ENCODE results near the gene NAT8L.

Gene NAT8L

DNA sequence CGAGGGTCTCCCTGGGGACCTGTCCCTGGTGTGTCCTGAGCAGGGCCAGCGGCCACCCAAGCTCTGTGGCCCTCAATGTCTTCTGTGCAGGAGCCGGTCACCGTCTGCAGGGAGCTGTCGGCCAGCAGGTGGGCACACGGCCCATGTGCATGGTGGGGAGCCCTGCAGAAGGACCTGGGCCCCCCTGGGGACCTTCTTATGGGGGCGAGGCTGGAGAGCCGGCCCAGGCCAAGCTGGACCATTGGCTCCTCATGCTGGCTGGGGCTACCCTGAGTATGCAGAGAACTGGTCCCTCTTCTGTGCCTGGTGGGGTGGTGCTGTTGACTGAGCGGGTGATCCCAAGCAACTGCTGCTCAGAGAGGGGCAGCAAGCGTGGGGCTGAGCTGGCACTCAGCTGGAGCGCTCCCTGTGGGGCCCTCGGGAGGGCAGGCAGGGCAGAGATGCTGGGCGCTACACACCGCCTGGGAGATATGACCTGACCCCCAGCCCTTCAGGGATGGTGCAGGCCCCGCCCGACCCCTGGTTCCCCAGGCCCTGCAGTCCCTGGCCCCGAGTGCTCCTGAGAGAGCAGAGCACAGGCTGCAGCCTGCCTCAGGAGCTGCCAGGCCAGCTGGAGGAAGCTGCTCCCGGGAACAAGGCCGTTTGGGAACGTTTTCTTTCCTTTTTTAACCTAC is 14.8 kb downstream of the NAT8L start:
- peak in 2 of 58 donors; percentile 28 to 60 for DNase-seq

- no peak for DNase-seq
These were observed 15.5 kb downstream of the NAT8L start for GRCh38 chr4:2074588-2074987.

- no peak for DNase-seq
These were observed 16.3 kb downstream of the NAT8L start for GRCh38 chr4:2075171-2075986.

DNA sequence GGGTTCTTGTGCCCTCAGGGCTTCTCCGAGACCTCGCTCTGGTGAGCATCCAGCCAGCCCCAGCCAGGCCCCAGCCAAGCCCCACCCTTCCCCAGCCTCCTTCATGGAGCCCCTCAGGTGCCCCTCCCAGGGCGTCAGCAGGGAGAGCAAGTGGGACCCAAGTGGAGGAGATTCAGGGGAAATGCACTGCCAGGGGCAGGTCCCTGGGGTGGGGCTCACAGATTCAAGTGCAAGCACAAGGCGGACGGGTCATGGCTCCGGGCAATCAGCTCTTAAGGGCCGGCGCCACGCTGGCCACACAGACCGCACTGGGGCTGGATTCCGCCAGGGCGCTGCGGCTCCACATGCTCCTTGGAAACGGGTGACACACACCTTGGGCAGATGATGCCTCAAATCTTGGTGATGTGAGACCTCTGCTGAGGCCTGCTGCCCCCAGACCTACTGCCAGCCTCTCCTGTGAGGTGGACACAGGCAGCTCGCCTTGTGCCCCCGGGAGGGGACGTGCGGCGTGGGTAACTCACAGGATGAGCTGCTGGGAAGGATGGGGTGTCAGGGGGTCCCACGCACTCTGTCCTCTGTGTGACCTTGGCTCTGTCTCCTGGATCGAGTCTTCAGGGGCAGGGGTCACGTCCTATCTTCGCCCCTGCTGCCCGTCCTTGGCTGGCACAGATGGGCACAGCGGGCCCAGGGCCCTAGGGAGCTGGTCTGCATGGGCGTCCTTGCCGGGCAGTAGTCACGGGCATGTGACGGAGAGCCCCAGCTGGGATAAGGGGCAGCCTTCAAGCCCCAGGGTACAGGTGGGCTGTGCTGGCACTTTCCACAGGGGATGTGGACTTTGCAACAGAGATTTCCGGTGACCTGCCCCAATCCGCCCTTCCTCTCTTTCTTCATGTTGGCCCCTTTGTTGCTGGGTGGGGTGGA is 17.1 kb downstream of the NAT8L start:
- DNase-seq = no peak

GRCh38 chr4:2076908-2077536 is 17.9 kb downstream of the NAT8L start:
- no peak for DNase-seq

DNA sequence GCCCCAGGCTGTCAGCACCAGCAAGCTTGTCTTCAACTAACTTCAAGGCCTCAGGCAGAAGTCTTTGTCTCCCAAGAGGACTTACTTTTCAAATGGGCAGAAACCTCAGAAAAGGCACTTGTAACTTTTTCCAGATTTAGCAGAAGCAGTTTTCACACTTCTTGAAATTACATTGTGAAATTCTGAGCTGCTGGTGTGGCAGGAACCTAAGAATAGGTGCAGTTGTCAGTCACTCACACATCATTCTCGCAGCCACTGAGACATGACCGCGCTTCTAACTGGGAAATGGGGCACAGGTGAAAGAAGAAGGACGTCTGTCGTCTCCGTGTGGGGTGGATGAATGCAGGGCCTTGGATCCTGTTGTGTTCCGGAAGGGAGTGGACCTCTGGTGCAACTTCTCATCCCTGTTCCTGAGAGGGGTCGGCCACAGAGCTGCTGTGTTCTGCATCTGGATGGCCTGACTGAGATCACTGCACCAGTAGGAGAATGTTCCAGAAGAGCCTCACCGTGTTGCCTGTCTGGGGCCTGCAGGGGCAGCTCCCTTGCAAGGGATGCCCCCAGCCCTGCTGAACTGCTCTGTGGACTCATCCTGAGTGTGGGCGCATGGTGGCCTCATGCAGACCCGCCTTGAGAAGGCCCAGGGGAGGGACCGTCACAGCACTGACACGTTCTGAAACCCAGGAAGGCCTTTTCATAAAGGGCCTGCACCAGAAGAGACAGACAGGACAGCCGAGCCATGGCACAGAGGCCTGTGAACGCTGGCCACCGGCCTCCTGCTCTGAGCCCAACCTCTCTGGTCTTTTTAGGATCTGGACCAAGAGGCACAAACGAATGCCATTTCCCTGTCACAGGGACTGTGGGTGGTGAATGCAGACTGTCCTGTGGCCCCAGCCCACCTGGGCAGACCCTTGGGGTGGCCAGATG is 18.7 kb downstream of the NAT8L start:
- DNase-seq = peak in 1 of 58 donors; percentile 36

DNA sequence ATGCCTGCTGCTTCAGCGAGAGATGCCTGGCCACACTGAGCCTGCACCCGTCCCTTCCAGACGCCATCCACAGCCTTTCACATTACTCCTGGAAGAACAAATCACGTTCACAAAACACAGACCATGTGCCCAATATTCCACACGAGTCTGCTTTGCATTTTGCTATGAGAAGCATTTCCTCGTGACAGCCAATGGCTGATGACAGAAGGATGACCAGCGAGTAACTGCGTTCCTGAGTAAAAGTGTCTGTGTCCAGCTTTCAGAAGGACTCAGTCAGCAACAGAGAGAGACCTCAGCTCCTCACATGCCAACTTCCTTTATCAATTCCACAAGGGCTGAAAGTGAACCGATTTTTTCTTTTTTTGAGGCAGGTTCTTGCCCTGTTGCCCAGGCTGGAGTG is 19.5 kb downstream of the NAT8L start:
- DNase-seq = no peak

- DNase-seq = no peak
These were observed 19.9 kb downstream of the NAT8L start for GRCh38 chr4:2079006-2079405.

- no peak for DNase-seq
These were observed 20.8 kb downstream of the NAT8L start for GRCh38 chr4:2079926-2080325.

DNA sequence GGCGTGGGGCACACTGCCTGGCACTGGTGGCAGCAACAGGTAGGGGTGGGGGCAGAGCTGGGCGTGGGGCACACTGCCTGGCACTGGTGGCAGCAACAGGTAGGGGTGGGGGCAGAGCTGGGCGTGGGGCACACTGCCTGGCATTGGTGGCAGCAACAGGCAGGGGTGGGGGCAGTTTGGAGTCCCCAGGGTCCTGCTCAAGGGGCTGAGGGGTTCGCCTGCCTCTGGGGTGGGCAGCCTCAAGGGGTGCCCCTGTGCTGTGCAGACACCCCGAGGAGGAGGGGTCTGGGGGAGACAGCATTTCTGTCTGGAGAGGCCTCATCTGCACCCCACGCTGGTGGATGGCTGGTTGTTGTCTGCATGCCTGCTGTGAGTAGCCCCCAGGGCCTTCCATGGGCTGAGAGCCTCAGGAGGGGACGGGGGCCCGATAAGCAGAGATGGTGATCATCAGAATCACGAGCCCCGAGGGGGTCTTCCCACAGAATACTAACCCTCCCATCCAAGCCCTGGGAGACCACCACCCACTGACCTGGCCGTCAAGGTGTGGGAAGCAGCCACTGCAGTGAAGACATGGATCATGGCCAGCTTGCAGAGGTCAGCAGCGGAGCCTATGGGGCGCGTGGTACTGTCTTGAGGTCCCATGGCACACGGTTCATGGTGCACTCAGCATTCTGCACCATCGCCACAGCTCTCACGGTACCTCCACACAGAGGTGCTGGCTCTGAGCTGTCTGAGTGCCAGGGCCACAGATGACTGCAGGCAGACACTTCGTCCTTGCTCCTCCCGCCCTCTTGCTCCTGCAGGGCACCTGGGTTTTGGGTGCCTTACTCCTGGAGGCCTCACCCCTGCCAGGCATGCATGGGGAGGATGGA is 21.5 kb downstream of the NAT8L start:
- DNase-seq = no peak

- DNase-seq = no peak
These were observed 22.4 kb downstream of the NAT8L start for GRCh38 chr4:2081540-2081939.

GRCh38 chr4:2082118-2082517 is 23.0 kb downstream of the NAT8L start:
- DNase-seq = no peak

GRCh38 chr4:2082627-2083026 is 23.5 kb downstream of the NAT8L start:
- no peak for DNase-seq

- DNase-seq = no peak
These were observed 24.1 kb downstream of the NAT8L start for GRCh38 chr4:2083116-2083825.

DNA sequence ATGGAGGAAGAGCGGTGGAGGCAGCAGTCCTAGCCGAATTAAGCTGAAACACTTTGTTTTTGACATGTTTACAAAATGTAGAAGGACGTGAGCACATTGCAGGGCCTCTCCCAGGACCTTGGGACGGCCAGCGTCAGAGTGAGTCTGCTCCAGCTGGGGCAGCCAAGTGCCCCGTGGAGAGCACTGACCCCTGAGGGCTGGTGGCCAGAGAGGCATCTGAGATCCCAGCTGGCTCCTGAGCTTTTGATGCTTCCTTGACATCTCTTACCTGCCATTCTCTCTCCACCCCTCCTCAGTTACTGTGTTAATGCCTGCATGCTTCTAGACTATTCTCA is 24.7 kb downstream of the NAT8L start:
- DNase-seq = no peak

GRCh38 chr4:2084316-2084715 is 25.2 kb downstream of the NAT8L start:
- DNase-seq = no peak

DNA sequence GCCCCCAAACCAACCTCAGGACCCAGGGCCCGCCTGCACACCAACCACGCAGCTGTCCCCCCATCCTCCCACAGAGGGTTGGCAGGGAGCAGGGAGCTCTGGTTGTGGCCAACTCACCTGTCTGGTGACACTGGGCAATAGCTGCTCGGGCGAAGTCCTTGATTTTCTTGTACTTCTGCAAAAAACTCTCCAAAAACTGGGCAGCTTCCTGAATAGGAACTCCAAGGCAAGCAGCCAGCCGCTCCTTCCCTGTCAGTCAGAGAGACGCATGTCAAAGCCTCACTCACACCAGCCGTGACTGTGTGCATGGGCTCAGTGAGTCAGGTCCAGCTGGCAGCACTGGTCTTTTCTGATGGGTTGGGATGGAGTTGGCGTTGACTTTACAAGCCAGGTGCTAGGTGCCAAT is 26.4 kb downstream of the NAT8L start:
- DNase-seq = no peak

DNA sequence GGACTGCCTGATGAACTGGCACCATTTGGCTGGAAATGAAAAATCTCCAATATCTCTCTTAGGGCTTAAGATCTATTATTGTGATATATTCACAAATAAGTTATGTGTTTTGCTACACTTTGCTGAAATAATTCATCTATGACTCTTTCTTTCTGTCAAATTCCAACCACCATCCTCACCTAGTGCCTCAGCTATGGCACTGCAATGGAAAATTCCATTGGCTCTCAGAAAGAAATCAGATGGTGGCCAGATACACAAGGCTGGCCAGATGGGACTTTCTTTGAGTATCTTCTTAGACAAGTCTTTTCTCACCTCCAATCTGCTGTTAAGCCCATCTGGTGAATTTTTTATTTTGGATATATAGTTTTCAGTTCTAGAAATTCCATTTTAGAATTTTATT is 28.0 kb downstream of the NAT8L start:
- no peak for DNase-seq

- DNase-seq = no peak
These were observed 30.1 kb downstream of the NAT8L start for GRCh38 chr4:2089222-2089621.

All from anterior cingulate cortex (tissue), 58 donors.